CD4-positive, CD25-positive, alpha-beta regulatory T cell (primary cell): Measurements from ENCODE around the gene GIT1. TPM values are rescaled to one million over a fixed set of nuclear protein-coding genes. Genes with fewer than 3 reads are reported as not detected.

Experiments
- ATAC-seq, 2 donors: fragments of 150-1000 bp; cut with Tn5 transposase; one replicate each; pipeline ENCODE4 v1.10.0; 2021; ENCODE audit warnings: low read depth in 2 of 2, moderate number of reproducible peaks in 2 of 2, moderate library complexity in 1 of 2
- DNase-seq, 3 donors: peaks; one replicate each; pipeline versions ENCODE4 v3.0.0 to v3.0.0-alpha.2; 2012 to 2022; ENCODE audit warnings: mixed read lengths in 1 of 3
- H3K27ac ChIP-seq: one replicate; pipeline ENCODE4 v1.7.0; 2013; ENCODE audit warnings: mild to moderate bottlenecking, low read length; ENCODE audit not compliant: insufficient read depth, poor library complexity, severe bottlenecking
- H3K27me3 ChIP-seq: one replicate; pipeline ENCODE4 v1.7.0; 2013; ENCODE audit warnings: low read length; ENCODE audit not compliant: control insufficient read depth, insufficient read depth
- H3K36me3 ChIP-seq: one replicate; pipeline ENCODE4 v1.7.0; 2013; ENCODE audit warnings: mild to moderate bottlenecking, low read length, moderate library complexity; ENCODE audit not compliant: control insufficient read depth, insufficient read depth
- H3K4me1 ChIP-seq: 2 replicates; pipeline ENCODE4 v1.7.0; 2013; ENCODE audit warnings: mild to moderate bottlenecking, low read length; ENCODE audit not compliant: insufficient read depth, control insufficient read depth, poor library complexity, severe bottlenecking
- H3K4me3 ChIP-seq: one replicate; pipeline ENCODE4 v1.7.0; 2013; ENCODE audit warnings: low read depth, mild to moderate bottlenecking, low read length, moderate library complexity
- H3K9me3 ChIP-seq, 2 experiments: 1 replicate in 1 of 2; 2 replicates in 1 of 2; pipeline ENCODE4 v1.7.0; 2013; ENCODE audit warnings: low read length in 2 of 2, mild to moderate bottlenecking in 1 of 2, moderate library complexity in 1 of 2; ENCODE audit not compliant: control insufficient read depth in 2 of 2
- H3K27ac Mint-ChIP-seq, 3 donors: one replicate each; pipeline ENCODE4 v1.8.0; 2020 to 2022; ENCODE audit warnings: mild to moderate bottlenecking in 3 of 3, mixed read lengths in 3 of 3, moderate library complexity in 2 of 3
- H3K27me3 Mint-ChIP-seq: one replicate; pipeline ENCODE4 v1.8.0; 2022; ENCODE audit warnings: mild to moderate bottlenecking, mixed read lengths
- H3K36me3 Mint-ChIP-seq: one replicate; pipeline ENCODE4 v1.8.0; 2020; ENCODE audit warnings: mixed read lengths
- H3K4me1 Mint-ChIP-seq, 4 donors: one replicate each; pipeline ENCODE4 v1.8.0; 2020 to 2022; ENCODE audit warnings: mixed read lengths in 4 of 4, mild to moderate bottlenecking in 1 of 4
- H3K4me3 Mint-ChIP-seq, 4 donors: one replicate each; pipeline ENCODE4 v1.8.0; 2020 to 2022; ENCODE audit warnings: mild to moderate bottlenecking in 4 of 4, mixed read lengths in 4 of 4, moderate library complexity in 3 of 4
- H3K9me3 Mint-ChIP-seq, 7 donors: one replicate each; pipeline ENCODE4 v1.8.0; 2020 to 2022; ENCODE audit warnings: mixed read lengths in 7 of 7, mild to moderate bottlenecking in 3 of 7, moderate library complexity in 2 of 7
- polyA plus RNA-seq, 4 donors: library from polyadenylated mRNA; unstranded; fragments of 300-500 nt; fragmentation: Illumina TruSeq; gene quantifications; one replicate each; pipeline ENCODE4 v1.2.3, GENCODE V29; 2021
- total RNA-seq: library from RNA; stranded (reverse); gene quantifications from one replicate; pipeline ENCODE4 v1.2.3, GENCODE V29; 2022

GIT1 gene
- total and polyA plus RNA-seq, 5 donors from 2014 or later, result 5.5 to 41.5 (median 6.6) TPM

GRCh38 chr17:29624586-29624985 lies 35.1 kb upstream of the GIT1 start:
- ATAC-seq (peak in 1 of 2 donors; percentile 17), DNase-seq (no peak)
- H3K4me1 ChIP-seq, result peaks cover 17% of the 10 kb centered on the region
- H3K4me3 ChIP-seq, result no peak overlapping the region
- no peaks in the 10 kb centered on the region for H3K27me3 ChIP-seq
- Mint-ChIP-seq H3K4me3 (peak overlapping the region in 2 of 4 donors; percentile 19 to 72), H3K4me1 (peaks cover 21 to 66% (median 40%) of the 10 kb centered on the region in 4 donors), H3K9me3 (no peaks in the 10 kb centered on the region), H3K36me3 (peaks cover 7% of the 10 kb centered on the region), H3K27ac (peak overlapping the region in 2 of 3 donors; percentile 9 to 37), H3K27me3 (no peaks in the 10 kb centered on the region)
- H3K9me3 ChIP-seq, result no peaks in the 10 kb centered on the region
- peaks cover 6% of the 10 kb centered on the region for H3K36me3 ChIP-seq
- no peak overlapping the region for H3K27ac ChIP-seq

DNA sequence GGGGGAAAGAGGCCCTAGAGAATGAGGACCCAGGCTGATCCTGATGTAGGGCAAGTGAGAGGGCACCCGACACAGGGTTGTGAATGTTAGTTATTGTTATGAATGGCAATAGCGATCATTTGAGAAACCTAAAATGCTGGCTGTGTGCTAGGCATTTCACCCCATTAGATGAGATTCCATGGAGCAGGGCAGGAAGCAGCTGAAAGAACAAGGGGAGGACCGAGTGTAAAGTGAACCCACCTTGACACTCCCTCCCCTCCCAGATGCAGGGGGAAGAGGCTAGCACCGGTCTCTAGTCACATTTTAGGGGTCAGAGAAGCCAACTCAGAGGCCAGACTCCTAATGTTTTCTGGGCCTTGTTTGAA lies 33.8 kb upstream of the GIT1 start:
- no peak overlapping the region for H3K4me3 ChIP-seq
- no peaks in the 10 kb centered on the region for H3K9me3 Mint-ChIP-seq
- peak overlapping the region; percentile 84 to 90 (median 86) for H3K4me3 Mint-ChIP-seq
- H3K27me3 ChIP-seq, result no peaks in the 10 kb centered on the region
- H3K4me1 ChIP-seq, result peaks cover 19% of the 10 kb centered on the region
- no peak overlapping the region for H3K27ac ChIP-seq
- H3K27ac Mint-ChIP-seq, result peak overlapping the region in 2 of 3 donors; percentile 22 to 37
- H3K4me1 Mint-ChIP-seq, result peaks cover 14 to 56% (median 35%) of the 10 kb centered on the region in 4 donors
- DNase-seq, result no peak
- no peaks in the 10 kb centered on the region for H3K27me3 Mint-ChIP-seq
- H3K36me3 ChIP-seq, result no peaks in the 10 kb centered on the region
- H3K36me3 Mint-ChIP-seq, result no peaks in the 10 kb centered on the region
- ATAC-seq, result no peak
- no peaks in the 10 kb centered on the region for H3K9me3 ChIP-seq

DNA sequence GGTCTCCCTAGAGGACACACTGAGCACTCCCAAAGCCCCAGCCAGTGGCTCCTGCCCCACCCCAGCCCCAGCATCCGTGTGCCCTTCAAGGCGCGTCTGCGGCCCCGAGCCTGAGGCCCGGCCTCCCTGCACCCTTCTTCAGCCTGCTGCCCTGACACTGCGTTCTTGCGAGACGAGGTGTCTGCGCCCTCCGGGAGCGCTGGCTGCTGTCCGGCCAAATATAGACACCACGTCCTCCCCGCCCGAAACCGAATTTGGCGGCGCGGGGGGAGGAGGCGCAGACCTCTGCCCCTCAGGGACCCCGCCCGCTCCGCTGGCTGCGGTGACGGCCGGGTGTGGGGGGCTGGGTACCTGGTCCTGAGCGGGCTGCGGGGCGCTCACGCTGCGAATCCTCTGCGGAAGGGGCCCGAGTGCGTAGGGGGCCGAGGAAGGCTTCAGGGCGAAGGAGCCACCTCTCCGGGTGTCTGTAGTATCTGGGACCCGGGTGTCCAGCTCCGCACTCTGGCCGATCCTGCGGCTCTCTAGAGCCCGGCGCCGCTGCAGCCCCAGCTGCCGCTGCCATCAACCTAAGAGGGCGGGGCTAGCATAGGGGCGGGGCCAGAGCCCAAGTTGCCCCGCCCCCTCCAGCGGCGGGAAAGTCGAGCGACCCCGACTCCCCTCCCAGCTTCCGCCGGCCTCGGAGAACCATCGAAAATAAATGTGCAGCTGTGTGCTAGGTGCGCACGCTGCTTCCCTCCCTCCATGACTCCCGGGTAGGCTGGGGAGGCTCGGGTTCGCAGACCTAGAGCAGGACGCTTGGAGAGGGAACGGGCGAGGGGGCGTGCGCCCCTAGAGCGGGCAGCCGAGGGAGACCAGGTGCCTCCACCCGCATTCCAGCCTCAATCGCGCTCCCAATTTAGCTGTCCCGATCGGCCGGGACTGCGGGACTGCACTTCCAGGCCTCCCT lies 33.2 kb upstream of the GIT1 start, which contains the start of gene CORO6:
TSS of gene CORO6 (minus strand) at position 576 of the 946 bp plus-strand sequence. CDS start 1,491 bp downstream, outside the sequence.
- H3K27me3 ChIP-seq, result no peaks in the 10 kb centered on the region
- peaks cover 25% of the 10 kb centered on the region for H3K4me1 ChIP-seq
- DNase-seq (peak; percentile 56 to 66 (median 62)), ATAC-seq (peak; percentile 41 to 47)
- no peaks in the 10 kb centered on the region for H3K36me3 Mint-ChIP-seq
- peak within 1 kb of the TSS; percentile 19 for H3K4me3 ChIP-seq
- H3K4me3 Mint-ChIP-seq, result peak within 1 kb of the TSS; percentile 84 to 90 (median 86)
- peak within 1 kb of the TSS; percentile 14 for H3K27ac ChIP-seq
- H3K9me3 Mint-ChIP-seq, result no peaks in the 10 kb centered on the region
- H3K9me3 ChIP-seq, result no peaks in the 10 kb centered on the region
- no peaks in the 10 kb centered on the region for H3K27me3 Mint-ChIP-seq
- peaks cover 14 to 56% (median 32%) of the 10 kb centered on the region in 4 donors for H3K4me1 Mint-ChIP-seq
- no peaks in the 10 kb centered on the region for H3K36me3 ChIP-seq
- H3K27ac Mint-ChIP-seq, result peak within 1 kb of the TSS; percentile 37 to 86 (median 46)

DNA sequence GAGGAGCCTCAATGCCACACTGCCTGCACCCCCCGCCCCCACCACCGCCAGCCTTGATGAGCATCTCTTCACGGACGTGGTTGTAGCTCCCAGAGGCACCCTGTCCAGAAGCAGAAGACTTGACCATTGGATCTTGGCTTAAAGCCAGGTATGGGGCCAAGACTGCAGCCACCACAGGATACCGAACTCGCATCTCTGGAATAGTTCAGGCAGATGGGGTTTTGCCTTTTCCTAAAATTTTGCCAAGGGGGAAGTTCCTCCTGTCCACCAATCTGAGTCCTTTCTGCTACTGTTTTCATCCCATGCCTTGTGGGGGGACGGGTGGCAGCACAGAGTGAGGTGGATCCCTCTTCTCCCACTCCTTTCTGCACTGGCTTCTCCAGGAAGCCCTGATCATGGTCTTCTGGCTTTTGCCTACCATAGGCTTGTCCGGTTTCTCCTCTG lies 32.3 kb upstream of the GIT1 start:
- Histone ChIP-seq H3K4me3 (no peak overlapping the region), H3K36me3 (no peaks in the 10 kb centered on the region), H3K27me3 (no peaks in the 10 kb centered on the region), H3K9me3 (no peaks in the 10 kb centered on the region), H3K4me1 (peaks cover 34% of the 10 kb centered on the region), H3K27ac (no peak overlapping the region)
- Mint-ChIP-seq H3K36me3 (no peaks in the 10 kb centered on the region), H3K27ac (peak overlapping the region in 2 of 3 donors; percentile 28 to 46), H3K27me3 (peaks cover 5% of the 10 kb centered on the region), H3K9me3 (no peaks in the 10 kb centered on the region), H3K4me3 (peak overlapping the region; percentile 83 to 90 (median 84)), H3K4me1 (peaks cover 8 to 54% (median 32%) of the 10 kb centered on the region in 4 donors)
- DNase-seq (no peak), ATAC-seq (no peak)

- Mint-ChIP-seq H3K9me3 (no peaks in the 10 kb centered on the region), H3K36me3 (no peaks in the 10 kb centered on the region), H3K27ac (no peak overlapping the region), H3K4me3 (peak overlapping the region; percentile 66 to 85 (median 72)), H3K4me1 (peaks cover 5 to 57% (median 35%) of the 10 kb centered on the region in 4 donors), H3K27me3 (peaks cover 7% of the 10 kb centered on the region)
- Histone ChIP-seq H3K27me3 (no peaks in the 10 kb centered on the region), H3K9me3 (no peaks in the 10 kb centered on the region), H3K4me3 (no peak overlapping the region), H3K4me1 (peaks cover 42% of the 10 kb centered on the region), H3K36me3 (no peaks in the 10 kb centered on the region), H3K27ac (no peak overlapping the region)
- DNase-seq, result no peak
- ATAC-seq, result no peak
Observed at GRCh38 chr17:29620779-29621500, 31.5 kb upstream of the GIT1 start.

- H3K27me3 Mint-ChIP-seq, result peaks cover 7% of the 10 kb centered on the region
- Histone ChIP-seq H3K27me3 (no peaks in the 10 kb centered on the region), H3K9me3 (no peaks in the 10 kb centered on the region), H3K4me3 (no peak overlapping the region), H3K27ac (no peak overlapping the region), H3K36me3 (no peaks in the 10 kb centered on the region), H3K4me1 (peaks cover 49% of the 10 kb centered on the region)
- DNase-seq (no peak), ATAC-seq (no peak)
- no peaks in the 10 kb centered on the region for H3K36me3 Mint-ChIP-seq
- peak overlapping the region in 2 of 4 donors; percentile 70 to 74 for H3K4me3 Mint-ChIP-seq
- H3K4me1 Mint-ChIP-seq, result peaks cover 5 to 58% (median 35%) of the 10 kb centered on the region in 4 donors
- no peaks in the 10 kb centered on the region for H3K9me3 Mint-ChIP-seq
- no peak overlapping the region for H3K27ac Mint-ChIP-seq
Observed at GRCh38 chr17:29620271-29620670, 30.8 kb upstream of the GIT1 start.

GRCh38 chr17:29619251-29619650 lies 29.8 kb upstream of the GIT1 start:
- H3K4me3 Mint-ChIP-seq, result peak overlapping the region in 1 of 4 donors; percentile 51
- Histone ChIP-seq H3K27me3 (no peaks in the 10 kb centered on the region), H3K27ac (no peak overlapping the region), H3K4me3 (no peak overlapping the region), H3K4me1 (peaks cover 59% of the 10 kb centered on the region), H3K9me3 (no peaks in the 10 kb centered on the region), H3K36me3 (no peaks in the 10 kb centered on the region)
- H3K27ac Mint-ChIP-seq, result no peak overlapping the region
- H3K4me1 Mint-ChIP-seq, result peaks cover 9 to 62% (median 36%) of the 10 kb centered on the region in 4 donors
- no peaks in the 10 kb centered on the region for H3K36me3 Mint-ChIP-seq
- ATAC-seq (no peak), DNase-seq (no peak)
- H3K9me3 Mint-ChIP-seq, result no peaks in the 10 kb centered on the region
- peaks cover 7% of the 10 kb centered on the region for H3K27me3 Mint-ChIP-seq
